ENCODE data around the gene MKRN2OS.
A peak's percentile ranks its signal among the peaks of the same experiment; 100 is the strongest.
"Not testable (repeated sequence)": the region's sequence is repeated elsewhere in the genome, so short reads cannot be mapped to it uniquely, and the experiment has no call there.

Gene MKRN2OS

GRCh38 chr3:12544652-12545472, 437 bp downstream of the MKRN2OS start:
- H3K36me3 ChIP-seq (replicated peaks; ENCODE audit: low read depth, low read length), result peaks cover 16% of the 10 kb centered on the region
- no peak overlapping the region for H3K9ac ChIP-seq (ENCODE audit: low read length)
- H3K27me3 ChIP-seq (ENCODE audit: low read depth, low read length), result no peaks in the 10 kb centered on the region
- H3K4me2 ChIP-seq (ENCODE audit: low read length), result no peak overlapping the region
- no peaks in the 10 kb centered on the region for H3K79me2 ChIP-seq (ENCODE audit: low read length)
- no peaks in the 10 kb centered on the region for H4K20me1 ChIP-seq (ENCODE audit: insufficient read depth, low read length)
- no peak overlapping the region for H3K4me3 ChIP-seq (ENCODE audit: low read length)
- no peaks in the 10 kb centered on the region for H3K9me3 ChIP-seq (ENCODE audit: insufficient read depth, low read length)
- no peak overlapping the region for H2AFZ ChIP-seq (ENCODE audit: low read depth, low read length)
- no peaks in the 10 kb centered on the region for H3K4me1 ChIP-seq (ENCODE audit: low read length)
- no peak overlapping the region for H3K27ac ChIP-seq (ENCODE audit: low read length)
- TF ChIP-seq, protein P1, sequence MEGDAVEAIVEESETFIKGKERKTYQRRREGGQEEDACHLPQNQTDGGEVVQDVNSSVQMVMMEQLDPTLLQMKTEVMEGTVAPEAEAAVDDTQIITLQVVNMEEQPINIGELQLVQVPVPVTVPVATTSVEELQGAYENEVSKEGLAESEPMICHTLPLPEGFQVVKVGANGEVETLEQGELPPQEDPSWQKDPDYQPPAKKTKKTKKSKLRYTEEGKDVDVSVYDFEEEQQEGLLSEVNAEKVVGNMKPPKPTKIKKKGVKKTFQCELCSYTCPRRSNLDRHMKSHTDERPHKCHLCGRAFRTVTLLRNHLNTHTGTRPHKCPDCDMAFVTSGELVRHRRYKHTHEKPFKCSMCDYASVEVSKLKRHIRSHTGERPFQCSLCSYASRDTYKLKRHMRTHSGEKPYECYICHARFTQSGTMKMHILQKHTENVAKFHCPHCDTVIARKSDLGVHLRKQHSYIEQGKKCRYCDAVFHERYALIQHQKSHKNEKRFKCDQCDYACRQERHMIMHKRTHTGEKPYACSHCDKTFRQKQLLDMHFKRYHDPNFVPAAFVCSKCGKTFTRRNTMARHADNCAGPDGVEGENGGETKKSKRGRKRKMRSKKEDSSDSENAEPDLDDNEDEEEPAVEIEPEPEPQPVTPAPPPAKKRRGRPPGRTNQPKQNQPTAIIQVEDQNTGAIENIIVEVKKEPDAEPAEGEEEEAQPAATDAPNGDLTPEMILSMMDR (IDR thresholded peaks at IDR 0.05; ENCODE audit: low read depth, low read length), result no peak
- no peak for TF ChIP-seq EZH2phosphoT487 (IDR thresholded peaks at IDR 0.05; ENCODE audit: low read depth)

- H3K79me2 ChIP-seq (ENCODE audit: low read length); H3K27ac ChIP-seq (ENCODE audit: low read length); H4K20me1 ChIP-seq (ENCODE audit: insufficient read depth, low read length); H3K4me3 ChIP-seq (ENCODE audit: low read length); H3K4me2 ChIP-seq (ENCODE audit: low read length); H3K27me3 ChIP-seq (ENCODE audit: low read depth, low read length); H3K9ac ChIP-seq (ENCODE audit: low read length); H2AFZ ChIP-seq (ENCODE audit: low read depth, low read length); H3K4me1 ChIP-seq (ENCODE audit: low read length); H3K9me3 ChIP-seq (ENCODE audit: insufficient read depth, low read length): not testable (repeated sequence)
- peaks cover 16% of the 10 kb centered on the region for H3K36me3 ChIP-seq (replicated peaks; ENCODE audit: low read depth, low read length)
Observed at GRCh38 chr3:12543497-12543896, 1.8 kb downstream of the MKRN2OS start.

DNA sequence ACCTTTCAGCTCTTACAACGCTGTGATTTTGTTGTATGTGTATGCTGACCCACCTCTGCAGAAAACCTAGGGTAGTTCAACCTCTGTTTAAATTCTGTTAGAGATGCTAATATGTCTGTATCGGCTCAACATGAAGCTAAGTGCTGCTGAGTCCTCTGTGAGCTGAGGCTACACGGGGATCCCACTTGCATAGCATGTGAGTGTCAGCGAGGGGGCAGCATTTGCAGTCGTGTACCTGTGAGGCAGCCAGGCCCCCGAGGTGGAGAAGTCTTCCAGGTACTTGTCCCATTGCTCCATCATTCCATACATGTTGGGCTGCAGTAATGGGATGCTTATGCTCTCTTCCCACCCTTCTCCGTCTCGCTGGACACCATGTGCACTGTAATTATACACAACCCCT, 3.7 kb downstream of the MKRN2OS start:
- Histone ChIP-seq H3K9me3 (ENCODE audit: insufficient read depth, low read length) (no peaks in the 10 kb centered on the region), H3K36me3 (replicated peaks; ENCODE audit: low read depth, low read length) (peaks cover 16% of the 10 kb centered on the region), H3K79me2 (ENCODE audit: low read length) (no peaks in the 10 kb centered on the region), H3K4me1 (ENCODE audit: low read length) (no peaks in the 10 kb centered on the region), H3K4me3 (ENCODE audit: low read length) (no peak overlapping the region), H3K9ac (ENCODE audit: low read length) (no peak overlapping the region), H4K20me1 (ENCODE audit: insufficient read depth, low read length) (no peaks in the 10 kb centered on the region), H2AFZ (ENCODE audit: low read depth, low read length) (no peak overlapping the region), H3K4me2 (ENCODE audit: low read length) (no peak overlapping the region), H3K27me3 (ENCODE audit: low read depth, low read length) (no peaks in the 10 kb centered on the region), H3K27ac (ENCODE audit: low read length) (no peak overlapping the region)
- TF ChIP-seq EZH2phosphoT487 (IDR thresholded peaks at IDR 0.05; ENCODE audit: low read depth), result no peak
- TF ChIP-seq, protein P1 (IDR thresholded peaks at IDR 0.05; ENCODE audit: low read depth, low read length), result 0 out of 2 replicates have a peak, but pooled peaks have one; percentile 22

DNA sequence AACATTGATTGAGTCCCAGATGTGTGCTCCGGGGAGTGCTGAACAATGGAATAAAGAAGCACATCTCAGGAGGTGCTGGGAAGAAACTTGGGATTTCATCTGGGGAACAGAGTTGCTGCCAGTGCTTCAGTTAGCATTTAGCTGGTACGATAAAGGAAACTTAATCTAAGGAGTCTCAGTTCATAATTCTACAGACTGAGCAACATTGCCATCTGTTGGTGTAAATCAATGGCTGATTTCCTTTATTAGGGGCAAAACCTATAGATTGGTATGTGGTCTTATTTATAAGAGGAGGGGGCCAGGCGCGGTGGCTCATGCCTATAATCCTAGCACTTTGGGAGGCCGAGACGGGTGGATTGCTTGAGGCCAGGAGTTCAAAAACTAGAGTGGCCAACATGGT, 8.9 kb downstream of the MKRN2OS start:
- Histone ChIP-seq H3K4me2 (ENCODE audit: low read length) (no peak overlapping the region), H2AFZ (ENCODE audit: low read depth, low read length) (no peak overlapping the region), H3K27me3 (ENCODE audit: low read depth, low read length) (no peaks in the 10 kb centered on the region), H3K36me3 (replicated peaks; ENCODE audit: low read depth, low read length) (peaks cover 34% of the 10 kb centered on the region), H3K9ac (ENCODE audit: low read length) (no peak overlapping the region), H3K27ac (ENCODE audit: low read length) (no peak overlapping the region), H3K79me2 (ENCODE audit: low read length) (no peaks in the 10 kb centered on the region), H3K9me3 (ENCODE audit: insufficient read depth, low read length) (no peaks in the 10 kb centered on the region), H3K4me3 (ENCODE audit: low read length) (no peak overlapping the region), H4K20me1 (ENCODE audit: insufficient read depth, low read length) (no peaks in the 10 kb centered on the region), H3K4me1 (ENCODE audit: low read length) (no peaks in the 10 kb centered on the region)
- TF ChIP-seq, protein P1 (IDR thresholded peaks at IDR 0.05; ENCODE audit: low read depth, low read length), result no peak
- no peak for TF ChIP-seq EZH2phosphoT487 (IDR thresholded peaks at IDR 0.05; ENCODE audit: low read depth)

Data from OCI-LY3 (cell line).